PC-3 (cell line): Measurements from ENCODE around the gene TMEM52B.

Experiments used
- EZH2 ChIP-seq: fragments of 300-600 bp; sonication (generic); IDR thresholded peaks from one replicate; pipeline ENCODE4 v1.6.1; 2017; ENCODE audit warnings: antibody characterized with exemption, mild to moderate bottlenecking, low read length; ENCODE audit not compliant: unreplicated experiment
- EZH2phosphoT487 ChIP-seq: fragments of 300-600 bp; sonication (generic); IDR thresholded peaks from 2 replicates; pipeline ENCODE4 v1.6.1; 2018; ENCODE audit warnings: mild to moderate bottlenecking, antibody characterized with exemption, low read length, borderline replicate concordance
- TF ChIP-seq, protein P1 (sequence below): fragments of 300-600 bp; sonication (generic); conservative IDR thresholded peaks from 2 replicates; pipeline ENCODE4 v1.5.1; 2017; ENCODE audit warnings: antibody characterized with exemption, low read depth, mild to moderate bottlenecking, low read length

DNA sequence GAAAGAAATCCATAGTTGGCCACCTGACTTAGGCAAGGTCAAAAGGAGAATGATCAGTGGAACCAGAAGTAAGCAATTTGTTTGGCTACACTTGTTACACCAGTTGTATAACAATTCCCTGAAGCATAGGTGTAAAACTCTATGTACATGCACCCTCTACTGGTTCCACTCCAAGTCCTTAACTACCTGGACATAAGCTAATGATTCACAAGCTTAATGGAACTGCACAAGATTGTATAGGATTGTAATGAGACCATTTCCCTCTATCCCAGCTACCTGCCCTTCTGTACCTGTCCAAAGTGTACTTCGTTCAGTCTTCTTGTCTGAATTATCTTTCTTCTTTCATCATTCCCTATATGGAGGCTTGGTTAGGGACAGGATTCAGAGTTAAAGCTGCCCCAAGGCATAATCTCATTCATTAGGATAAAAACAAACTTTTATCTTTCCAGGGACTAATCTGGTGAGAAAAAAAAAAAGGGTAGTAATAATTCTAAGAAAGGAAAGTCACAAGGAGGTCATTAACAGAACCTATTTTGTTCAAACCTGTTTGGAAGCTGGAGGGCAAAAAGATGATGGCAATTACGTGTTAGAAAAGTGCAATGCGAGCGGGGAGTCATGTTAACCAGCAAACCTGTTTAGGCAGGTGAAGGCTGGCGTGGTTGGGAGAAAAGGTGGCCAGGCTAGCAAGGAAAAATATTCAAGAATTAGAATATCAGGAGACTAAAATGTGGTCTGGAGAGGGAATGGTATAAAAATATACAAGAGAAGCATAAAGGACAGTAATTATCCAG lies 2.8 kb upstream of the TMEM52B start:
- TF ChIP-seq, protein P1, sequence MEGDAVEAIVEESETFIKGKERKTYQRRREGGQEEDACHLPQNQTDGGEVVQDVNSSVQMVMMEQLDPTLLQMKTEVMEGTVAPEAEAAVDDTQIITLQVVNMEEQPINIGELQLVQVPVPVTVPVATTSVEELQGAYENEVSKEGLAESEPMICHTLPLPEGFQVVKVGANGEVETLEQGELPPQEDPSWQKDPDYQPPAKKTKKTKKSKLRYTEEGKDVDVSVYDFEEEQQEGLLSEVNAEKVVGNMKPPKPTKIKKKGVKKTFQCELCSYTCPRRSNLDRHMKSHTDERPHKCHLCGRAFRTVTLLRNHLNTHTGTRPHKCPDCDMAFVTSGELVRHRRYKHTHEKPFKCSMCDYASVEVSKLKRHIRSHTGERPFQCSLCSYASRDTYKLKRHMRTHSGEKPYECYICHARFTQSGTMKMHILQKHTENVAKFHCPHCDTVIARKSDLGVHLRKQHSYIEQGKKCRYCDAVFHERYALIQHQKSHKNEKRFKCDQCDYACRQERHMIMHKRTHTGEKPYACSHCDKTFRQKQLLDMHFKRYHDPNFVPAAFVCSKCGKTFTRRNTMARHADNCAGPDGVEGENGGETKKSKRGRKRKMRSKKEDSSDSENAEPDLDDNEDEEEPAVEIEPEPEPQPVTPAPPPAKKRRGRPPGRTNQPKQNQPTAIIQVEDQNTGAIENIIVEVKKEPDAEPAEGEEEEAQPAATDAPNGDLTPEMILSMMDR = no peak
- TF ChIP-seq EZH2phosphoT487 (no peak), EZH2 (no peak)
